GM19467 (cell line): Measurements from ENCODE around the gene DOK4.
"Not testable (repeated sequence)": the region's sequence is repeated elsewhere in the genome, so short reads cannot be mapped to it uniquely, and the experiment has no call there.

Experiments used
- ATAC-seq: cut with Tn5 transposase; IDR thresholded peaks from one replicate; pipeline ENCODE4 v1.9.1; 2021; ENCODE audit warnings: mild to moderate bottlenecking, moderate library complexity; ENCODE audit not compliant: unreplicated experiment

The DOK4 gene

DNA sequence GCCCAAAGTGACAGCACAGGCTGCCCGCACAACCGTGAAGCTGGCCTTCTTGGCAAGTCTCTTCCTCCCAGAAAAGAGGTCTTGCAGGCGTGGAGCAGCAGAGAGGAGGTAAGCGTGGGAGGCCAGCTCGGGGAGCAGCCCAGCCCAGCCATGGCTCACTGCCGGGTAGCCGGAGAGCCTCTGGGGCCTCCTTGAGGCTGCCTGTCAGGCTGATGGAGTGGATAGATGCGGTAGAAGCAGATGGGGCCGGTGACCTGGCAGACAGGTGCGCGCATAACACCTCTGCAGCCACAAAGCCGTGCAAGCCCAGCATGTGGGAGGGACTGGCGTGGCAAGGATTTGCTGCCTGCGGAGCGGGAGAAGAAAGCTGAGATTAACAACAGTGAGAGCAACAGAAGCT, 17.1 kb upstream of the DOK4 start:
- ATAC-seq = no peak

DNA sequence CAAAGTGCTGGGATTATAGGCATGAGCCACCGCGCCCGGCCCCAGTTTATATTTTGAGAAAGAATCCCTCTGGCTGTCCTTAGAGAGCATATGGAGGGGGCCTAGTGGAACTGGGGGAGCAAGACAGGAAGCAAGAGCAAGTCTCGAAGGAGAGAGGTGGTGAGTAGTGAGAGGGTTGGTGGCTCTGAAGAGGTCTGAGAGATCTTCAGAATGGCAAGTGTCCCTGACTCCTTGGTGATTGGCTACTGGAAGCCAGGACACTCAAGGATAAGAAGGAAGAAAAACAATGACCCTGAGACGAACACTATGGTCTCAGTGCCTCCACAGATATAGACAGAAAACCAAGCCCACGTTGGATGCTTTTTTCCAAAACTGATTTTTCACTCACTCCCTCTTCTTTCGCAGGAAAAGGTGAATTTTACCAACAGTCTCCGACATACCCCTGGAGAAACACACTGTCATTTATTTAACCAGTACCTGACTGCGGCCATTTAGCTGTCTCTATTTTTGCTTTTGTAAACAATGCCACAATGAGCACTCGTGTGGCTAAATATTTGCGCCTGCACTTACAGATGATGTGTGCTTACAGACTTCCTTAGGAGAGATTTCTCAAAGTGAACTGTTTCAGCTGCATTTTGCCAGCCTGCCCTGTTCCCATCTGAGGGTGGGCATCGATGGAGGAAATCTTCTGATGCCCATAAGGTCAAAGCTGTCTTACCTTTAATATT, 15.9 kb upstream of the DOK4 start:
- ATAC-seq = no peak

DNA sequence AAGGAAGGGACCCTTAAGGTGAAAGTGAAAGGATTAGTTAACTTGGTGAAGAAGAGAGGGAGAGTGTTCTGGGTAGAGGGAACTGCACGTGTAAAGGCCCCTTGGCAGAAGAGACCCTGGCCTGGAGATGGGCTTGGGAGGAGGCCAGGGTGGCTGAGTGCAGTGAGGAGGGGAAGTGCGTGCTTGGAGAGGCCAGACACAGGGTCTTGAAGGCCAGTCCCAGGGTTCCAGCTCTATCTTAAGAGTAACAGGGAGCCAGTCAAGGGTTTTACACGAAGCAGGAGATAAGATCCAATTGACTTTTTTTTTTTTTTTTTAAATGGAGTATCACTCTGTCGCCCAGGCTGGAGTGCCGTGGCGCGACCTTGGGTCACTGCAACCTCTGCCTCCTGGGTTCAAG, 15.2 kb upstream of the DOK4 start:
- ATAC-seq = no peak

DNA sequence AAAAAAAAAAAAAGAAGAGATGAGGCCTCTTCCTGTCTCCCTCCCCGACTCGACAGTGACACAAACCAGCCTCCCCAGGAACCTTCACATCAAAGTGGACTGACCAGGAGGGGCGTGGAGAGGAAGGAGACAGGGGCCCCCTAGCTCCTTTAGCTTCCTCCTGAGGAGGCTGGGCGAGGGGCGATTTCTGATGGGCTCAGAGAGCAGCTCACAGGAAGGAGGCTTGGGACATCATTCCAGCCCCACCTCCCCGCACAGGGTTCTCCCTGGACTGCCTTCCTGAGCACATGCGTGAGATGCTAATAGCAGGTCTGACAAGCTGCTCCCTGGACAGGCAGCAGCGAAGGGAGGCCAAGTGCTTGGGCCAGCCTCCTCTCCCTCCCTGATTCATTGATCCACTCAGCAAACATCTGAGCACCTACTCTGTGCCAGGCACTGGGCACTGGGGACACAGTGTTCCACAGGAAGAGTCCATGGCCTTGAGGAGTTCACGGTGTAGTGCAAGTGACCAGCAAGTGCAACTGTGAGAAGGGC, 14.4 kb upstream of the DOK4 start:
- no peak for ATAC-seq

DNA sequence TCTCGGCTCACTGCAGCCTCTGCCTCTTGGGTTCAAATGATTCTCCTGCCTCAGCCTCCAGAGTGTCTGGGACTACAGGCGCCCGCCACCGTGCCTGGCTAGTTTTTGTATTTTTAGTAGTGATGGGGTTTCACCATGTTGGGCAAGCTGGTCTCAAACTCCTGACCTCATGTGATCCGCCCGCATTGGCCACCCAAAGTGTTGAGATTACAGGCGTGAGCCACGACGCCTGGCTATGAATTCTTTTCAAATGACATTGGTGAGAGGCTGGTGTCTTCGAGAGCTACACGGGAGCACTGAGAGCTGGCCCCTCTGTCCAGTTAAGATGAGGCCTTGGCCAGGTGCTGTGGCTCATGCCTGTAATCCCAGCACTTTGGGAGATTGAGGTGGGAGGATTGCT, 13.6 kb upstream of the DOK4 start:
- ATAC-seq = not testable (repeated sequence)

DNA sequence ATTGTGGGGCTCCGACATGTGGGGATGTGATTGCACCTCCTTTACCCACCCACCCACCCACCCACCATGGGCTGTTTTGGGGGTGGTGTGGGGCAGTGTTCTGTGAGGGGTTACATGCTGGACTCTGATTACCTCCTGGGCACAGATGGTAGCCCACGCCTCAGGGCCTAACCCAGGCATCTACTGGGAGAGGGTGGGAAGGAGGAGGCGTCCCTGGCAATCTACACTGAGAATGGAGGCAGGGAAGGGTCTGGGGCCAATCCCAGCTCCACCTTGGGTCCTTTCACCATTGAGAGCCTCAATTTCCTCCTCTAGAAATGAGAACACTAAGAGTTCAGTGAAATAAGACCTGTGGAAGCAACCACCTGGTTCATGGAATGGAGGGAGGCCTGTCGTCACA, 11.7 kb upstream of the DOK4 start:
- no peak for ATAC-seq

DNA sequence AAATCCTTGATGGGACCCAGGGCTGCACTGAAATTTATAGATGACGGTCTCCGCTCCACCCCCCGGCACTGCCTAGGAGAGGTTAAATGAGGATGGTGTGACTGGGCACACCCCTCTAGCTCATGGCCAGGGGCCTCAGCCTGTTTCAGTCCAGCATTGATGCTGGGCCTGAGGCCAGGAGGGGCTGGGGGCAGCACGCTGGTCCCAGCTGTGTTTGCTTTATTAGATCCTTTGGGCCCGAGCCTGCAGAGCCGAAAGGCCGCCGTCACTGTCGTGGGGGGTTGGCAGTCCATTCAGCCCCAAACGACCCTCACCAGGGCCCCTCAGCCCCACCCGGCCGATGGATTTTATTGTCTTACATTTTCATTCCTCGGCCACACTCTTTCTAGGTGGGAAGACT, 10.8 kb upstream of the DOK4 start:
- no peak for ATAC-seq

DNA sequence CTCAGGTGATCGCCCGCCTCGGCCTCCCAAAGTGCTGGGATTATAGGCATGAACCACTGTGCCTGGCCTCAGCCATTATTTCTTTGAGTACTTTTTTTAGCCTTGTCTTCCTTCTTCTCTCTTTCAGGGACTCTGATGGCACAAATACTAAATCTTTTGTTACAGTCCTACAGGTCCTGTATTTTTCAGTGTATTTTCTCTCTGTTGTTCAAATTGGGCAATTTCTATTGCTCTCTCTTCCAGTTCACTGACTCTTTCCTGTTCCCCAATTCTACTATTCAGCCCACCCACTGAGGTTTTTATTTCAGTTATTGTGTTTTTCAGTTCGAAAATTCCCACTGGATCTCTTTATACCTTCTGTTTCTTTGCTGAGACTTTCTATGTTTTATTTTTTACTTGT, 7.5 kb upstream of the DOK4 start:
- no peak for ATAC-seq

DNA sequence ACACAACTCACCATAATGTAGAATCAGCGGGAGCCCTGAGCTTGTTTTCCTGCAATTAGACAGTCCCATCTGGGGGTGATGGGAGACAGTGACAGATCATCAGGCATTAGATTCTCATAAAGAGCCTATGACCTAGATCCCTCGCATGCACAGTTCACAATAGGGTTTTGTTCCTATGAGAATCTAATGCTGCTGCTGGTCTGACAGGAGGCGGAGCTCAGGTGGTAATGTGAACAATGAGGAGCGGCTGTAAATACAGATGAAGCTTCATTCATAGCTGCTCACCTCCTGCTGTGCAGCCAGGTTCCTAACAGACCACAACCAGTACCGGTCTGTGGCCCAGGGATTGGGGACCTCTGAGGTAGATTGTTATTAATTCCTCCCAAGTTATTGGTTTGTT, 2.9 kb upstream of the DOK4 start:
- ATAC-seq = no peak

DNA sequence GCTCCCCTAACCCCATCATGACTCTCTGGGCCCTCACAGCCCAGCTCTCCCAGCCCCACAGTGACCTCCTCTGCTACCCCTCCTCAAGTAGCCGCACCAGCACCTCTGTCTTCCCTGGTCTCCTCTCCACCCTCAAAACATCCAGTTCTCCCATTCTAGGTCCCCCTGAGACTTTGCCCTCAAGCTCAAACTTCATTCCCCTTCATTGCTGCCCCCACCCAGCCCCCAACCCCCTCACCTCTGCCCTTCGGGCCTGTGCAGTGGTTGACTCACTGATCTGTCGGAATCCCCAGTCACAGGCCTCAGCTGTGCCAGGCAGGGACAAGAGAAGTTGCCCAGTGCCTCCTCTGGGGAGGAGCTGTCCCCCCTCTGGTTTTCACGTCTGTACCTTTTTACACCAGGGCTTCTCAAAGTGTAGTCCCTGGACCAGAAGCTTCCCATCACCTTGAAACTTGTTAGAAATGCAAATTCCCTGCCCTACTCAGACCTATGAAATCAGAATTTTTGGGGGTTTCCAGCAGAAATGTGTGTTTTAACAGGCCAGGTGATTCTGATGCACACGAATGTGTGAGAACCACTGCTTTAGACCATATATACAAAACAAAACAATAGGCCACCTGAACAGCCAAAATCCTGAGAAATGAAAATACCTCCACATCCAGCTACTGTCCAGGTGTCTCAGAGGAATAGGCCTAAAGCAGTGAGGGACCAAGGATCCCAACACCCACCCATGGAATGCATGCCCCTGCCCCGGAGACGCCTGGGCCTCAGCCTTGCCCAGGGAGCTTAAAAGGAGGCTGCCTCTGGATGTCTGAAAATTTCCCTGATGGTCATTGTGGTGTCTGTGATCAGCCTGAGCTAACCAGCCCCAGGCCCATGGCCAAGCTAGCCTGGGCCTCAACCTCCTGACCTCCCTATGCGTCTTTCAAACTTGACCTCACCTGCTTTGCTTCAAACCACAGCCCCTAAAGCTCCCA, 853 bp upstream of the DOK4 start:
- ATAC-seq = no peak

DNA sequence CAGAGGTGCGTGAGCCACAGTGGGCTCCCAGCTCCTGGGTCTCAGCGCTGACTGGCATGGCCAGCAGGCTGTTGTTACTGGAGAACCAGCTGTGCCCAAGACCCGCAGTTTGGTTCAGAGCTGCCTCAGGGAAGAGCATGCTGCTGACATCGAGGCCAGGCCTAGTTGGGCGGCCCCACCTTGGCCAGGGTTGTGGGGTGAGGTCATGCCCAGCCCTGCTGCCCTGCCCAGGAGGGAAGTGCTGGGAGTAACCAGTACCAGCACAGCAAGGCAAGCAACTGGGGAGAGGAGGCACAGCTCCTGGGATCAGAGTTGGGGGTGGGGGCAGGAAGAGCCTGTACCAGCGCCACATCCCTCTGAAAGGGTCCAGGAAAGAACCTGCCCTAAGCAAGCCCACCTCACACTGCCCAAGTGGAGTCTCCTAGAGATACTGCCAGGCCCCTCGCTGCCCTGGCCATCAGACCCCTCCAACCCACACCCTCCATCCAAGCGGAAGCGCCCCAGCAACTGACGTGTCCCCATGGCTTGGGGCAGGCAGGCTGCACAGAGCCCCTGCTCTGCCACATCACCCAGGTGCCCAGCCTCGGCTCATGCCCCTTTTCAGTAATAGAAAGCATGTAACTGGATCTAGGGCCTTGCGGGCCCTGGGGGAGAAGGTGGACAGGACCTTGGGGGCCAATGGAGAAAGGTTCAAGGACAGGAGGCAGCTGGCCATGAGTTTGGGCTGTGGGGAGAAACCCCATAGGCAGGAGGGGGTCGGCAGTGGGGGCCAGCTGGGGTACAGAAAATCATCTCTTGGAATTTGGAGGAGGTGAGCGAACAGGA, 990 bp downstream of the DOK4 start:
- ATAC-seq = no peak

DNA sequence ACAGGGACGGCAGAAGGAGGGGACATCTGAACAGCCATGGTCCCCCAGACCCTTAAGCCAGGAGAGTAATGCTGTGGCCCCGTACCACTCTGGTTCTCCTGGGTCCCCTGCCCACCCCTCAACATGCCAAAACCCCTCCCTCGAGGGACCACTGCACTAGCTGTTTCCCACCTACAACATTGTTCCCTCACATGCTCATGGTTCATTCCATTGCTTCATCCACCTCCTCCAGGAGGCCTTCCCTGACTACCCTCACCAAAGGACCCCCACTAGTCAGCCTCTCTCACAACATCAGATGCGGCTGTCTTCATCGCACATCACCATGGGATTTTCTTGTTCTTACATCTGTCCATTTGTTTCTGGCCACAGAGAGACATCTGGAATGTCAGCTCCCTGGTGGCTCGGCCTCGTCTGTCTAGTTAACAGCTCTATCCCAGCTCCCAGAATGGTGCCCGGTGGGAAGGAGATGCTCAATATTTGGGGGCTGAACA, 1.7 kb downstream of the DOK4 start:
- no peak for ATAC-seq

DNA sequence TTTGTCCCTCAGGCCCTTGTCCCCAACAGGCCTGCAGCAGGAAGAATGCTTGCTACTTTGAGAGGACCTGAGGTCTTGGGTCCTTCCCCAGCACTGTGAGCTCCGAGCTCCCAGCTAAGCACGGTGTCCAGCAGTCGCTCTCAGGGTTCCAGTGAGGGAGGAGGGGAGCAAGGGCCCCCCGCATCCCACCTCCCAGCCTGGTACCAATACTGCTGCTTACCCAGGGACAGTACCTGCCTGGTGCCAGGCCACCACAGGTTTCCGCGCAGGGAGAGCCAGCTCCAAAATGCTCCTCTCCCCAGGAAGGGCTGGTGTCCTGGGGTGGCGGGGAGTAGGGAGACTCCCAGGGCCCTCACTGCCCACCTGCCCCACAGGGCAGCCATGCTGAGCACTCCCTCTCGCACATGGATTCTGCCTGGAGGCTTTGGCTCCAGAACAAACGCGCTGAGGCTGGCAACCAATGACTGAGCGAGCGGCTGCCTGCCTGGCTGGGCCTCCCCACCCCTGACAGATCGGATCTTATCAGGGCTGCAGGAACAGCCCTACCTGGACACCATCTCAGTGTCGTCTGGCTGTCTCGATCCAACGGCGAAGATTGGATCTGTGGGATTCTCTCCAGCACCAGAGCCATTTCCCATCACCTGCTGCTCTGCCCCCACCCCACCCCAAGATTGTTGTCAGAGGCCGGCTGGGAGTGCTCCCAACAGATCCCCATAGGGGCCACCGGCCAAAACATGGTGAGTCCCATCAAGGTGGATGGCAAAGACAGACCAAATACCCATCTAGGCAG, 2.4 kb downstream of the DOK4 start:
- ATAC-seq = no peak

DNA sequence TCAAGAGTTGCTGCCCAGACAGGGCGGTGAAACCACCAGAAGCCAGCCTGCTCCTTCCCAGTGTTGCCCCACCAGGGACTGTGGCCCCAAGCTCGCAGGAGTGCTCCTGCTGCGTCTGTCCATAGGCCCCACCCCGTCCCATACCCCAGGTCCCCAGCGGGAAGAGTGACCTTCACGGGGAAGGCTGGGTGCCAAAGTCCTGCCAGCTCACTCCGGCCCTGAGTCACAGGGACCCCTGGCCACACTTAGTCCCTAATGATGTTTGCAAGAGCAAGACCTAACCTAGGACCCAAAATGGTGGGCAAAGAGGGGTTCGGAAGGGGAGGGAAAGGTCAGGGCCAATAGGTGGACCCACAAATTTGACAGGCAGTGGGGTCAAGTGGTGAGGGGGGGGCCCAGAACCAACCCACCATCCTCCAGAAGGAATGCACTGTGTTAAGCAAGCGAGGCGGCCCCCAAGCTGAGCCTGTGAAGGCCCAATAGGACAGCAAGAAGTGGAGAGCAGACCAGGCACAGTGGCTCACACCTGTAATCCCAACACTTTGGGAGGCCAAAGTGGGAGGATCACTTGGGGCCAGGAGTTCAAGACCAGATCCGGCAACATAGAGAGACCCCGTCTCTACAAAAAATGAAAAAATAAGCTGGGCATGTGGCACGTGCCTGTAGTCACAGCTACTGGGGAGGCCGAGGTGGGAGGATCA, 3.3 kb downstream of the DOK4 start:
- ATAC-seq = no peak

DNA sequence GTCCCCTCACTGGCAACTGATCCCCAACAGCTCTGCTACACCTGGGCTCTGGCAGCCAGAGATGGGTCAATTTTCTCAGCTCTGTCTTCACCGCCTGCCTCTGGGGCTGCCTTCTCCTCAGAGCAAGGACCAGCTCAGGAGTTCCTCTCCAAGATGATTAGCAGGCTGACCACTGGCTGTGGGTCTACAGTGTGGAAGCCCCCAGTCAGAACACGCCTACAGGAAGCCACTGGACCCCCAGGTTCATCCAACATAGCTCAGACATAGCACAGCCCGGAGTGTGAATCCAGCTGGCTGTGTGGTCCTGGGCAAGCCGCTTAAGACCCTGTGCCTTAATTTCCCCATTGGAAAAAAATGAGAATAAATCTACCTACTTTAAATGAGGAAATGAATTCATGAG, 4.9 kb downstream of the DOK4 start:
- ATAC-seq = no peak

DNA sequence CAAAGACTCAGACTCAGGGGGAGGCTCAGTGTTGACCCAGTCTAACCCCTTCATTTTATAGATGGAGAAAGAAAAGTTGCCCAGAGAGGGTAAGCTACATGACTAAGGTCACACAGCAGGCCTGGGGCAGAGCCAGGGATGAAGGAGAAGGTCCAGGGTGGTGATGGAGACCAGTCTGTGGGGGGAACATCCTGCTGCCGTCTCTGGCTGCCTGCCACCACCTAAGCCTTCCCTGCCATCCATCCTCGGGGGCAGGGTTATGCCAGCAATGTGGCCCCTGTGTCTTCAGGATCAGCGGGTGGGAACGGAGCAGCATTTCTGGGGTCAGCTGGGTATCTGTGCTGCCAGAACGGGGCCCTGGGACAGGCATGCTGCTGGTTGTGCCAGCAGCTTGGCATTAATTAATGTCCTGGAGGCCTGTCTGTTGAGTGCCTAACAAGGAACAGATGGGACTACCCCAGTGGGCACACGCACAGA, 5.5 kb downstream of the DOK4 start:
- ATAC-seq = no peak

DNA sequence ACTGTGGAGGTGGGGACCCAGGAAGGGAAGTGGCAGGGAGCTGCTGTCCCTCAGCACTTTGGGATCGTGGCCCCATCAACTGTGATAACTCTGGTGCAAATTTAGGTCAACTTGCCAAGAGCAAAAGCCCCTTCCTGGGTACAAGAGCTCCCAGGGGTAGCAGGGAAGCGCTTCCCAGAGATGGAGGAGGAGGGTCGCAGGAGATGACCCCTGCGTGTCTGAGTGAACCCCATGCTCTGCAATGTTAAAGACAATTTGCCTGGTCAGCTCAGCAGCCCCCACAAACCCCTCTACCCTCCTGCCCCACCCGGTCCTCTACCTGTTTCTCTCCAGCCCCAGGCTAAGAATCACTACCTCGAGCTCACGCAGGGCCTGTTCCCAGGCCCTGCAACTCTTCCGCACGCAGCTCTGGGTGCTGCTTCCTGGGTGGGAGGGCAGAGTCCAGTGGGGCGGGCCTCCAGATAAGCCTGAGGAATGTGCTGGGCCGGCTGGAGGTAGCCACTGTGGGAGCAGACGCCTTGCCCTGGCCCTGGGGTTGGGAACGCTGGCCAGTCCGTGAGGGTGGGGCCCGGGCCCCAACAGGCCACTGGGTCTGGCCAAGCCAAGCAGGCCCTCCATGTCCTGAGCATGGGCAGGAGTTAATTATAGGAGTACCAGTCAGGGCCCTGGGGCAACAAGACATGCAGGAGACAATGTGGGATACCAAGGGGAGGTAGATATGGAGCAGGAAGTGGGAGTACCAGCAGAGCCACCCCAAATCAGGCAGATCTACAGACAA, 6.1 kb downstream of the DOK4 start:
- ATAC-seq = no peak

DNA sequence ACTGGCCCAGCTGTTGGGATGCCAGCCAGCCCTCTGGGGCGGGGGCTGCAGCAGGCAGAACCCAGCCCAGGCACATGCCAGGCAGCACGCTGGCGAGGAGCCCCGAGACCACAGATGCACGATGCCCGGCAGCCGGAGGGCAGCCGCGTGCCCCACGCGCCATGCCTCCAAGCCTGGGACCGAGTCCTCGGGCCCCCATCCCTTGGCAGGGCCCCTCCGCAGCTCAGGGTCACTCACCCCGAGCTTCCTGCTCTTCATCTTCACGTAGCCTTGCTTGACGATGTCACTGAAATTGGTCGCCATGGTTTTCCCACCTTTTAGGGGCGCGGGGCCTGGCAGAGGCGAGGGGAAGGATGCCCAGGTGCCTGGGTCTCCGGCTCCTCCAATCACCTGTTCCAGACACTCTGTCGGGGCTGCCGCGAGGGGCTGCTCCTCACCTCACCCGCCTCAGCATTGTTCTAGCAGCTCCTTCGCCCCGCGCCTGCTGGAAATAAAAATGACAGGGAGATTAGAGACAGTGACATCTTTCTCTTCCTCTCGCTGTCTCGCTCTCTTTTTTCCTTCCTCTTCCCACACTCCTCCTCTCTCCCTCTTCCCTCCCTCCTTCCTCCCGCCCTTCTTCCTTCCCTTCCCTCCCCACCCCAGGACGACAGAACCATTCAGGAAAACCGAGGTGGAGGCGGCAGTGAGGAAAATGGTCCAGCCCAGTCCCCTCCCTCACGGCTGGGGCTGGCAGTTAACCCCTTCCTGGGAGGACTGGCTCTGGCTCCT, 6.9 kb downstream of the DOK4 start:
- no peak for ATAC-seq
